Tibial nerve (tissue), 4 donors: ENCODE data around the gene CTTNBP2.

Experiments used
- CTCF ChIP-seq, 5 experiments: fragments of 200-600 bp in 3 of 5; fragments of 450-650 bp in 2 of 5; sonication (generic) in 3 of 5; IDR thresholded peaks; one replicate each; pipeline ENCODE4 v1.5.1; 2016 to 2019; ENCODE audit warnings: antibody characterized with exemption in 5 of 5, mild to moderate bottlenecking in 3 of 5, moderate library complexity in 2 of 5
- EP300 ChIP-seq, 2 donors: sonication (generic); formaldehyde crosslinking; IDR thresholded peaks; one replicate each; pipeline ENCODE4 v1.6.1; 2017; ENCODE audit warnings: antibody characterized with exemption in 2 of 2, mild to moderate bottlenecking in 1 of 2

DNA sequence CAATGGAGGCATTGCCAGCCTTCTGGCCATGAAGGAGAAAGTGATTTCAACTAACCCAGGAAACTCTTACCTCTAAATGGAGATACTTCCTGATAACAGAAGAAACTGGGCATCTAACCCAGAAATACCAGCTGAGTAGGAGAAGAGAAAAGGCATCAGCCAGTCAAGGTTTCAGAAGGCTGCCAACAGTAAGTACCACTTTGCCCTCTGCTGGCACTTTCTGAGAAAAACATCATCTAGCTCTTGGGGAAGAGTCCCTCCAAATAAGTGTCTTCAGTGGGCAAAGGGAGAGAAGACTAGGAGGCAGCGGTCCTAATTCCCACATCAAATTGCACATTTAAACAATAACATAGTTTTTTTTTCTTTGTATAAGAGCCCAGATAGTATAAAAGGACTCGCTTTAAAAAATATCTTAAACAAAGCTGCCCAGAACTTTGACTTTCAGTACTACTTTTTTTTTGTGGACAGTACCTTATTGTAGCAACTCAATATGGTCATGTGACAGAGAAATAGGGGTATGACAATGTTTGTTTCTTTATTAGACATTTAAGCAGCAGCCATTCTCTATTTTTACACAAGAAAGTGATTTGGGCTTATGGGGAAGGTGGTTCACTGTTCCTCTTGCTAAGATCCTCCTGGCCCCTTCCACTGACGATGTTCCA, 157.3 kb downstream of the CTTNBP2 start:
- TF ChIP-seq CTCF (IDR thresholded peaks at IDR 0.05) (peak; percentile 6 to 43 (median 29)), EP300 (IDR thresholded peaks at IDR 0.05) (no peak)
